Measurements from ENCODE around the gene ARSJ. TPM values are rescaled to one million over a fixed set of nuclear protein-coding genes. Genes with fewer than 3 reads are reported as not detected.

ARSJ gene
- total RNA-seq, 1 experiment from 2014 or later: 7.3 TPM

GRCh38 chr4:113993887-113994286 is 14.4 kb upstream of the ARSJ start:
- Mint-ChIP-seq H3K4me1 (ENCODE audit: low read depth, unreplicated experiment) (peaks cover 6% of the 10 kb centered on the region), H3K4me3 (ENCODE audit: unreplicated experiment) (no peak overlapping the region), H3K27me3 (ENCODE audit: insufficient read depth, unreplicated experiment) (no peaks in the 10 kb centered on the region), H3K9me3 (ENCODE audit: unreplicated experiment) (no peaks in the 10 kb centered on the region), H3K36me3 (ENCODE audit: insufficient read depth, unreplicated experiment) (no peaks in the 10 kb centered on the region), H3K27ac (ENCODE audit: unreplicated experiment) (no peak overlapping the region)
- H3K27me3 ChIP-seq (replicated peaks; ENCODE audit: control insufficient read depth, insufficient read depth, low read length): no peaks in the 10 kb centered on the region
- ChIA-PET POLR2A (no interaction called here), CTCF (no interaction called here)
- no peaks in the 10 kb centered on the region for H3K36me3 ChIP-seq (ENCODE audit: control insufficient read depth, insufficient read depth, low read length)
- intact Hi-C loops (cut with micrococcal nuclease; ENCODE audit: unreplicated experiment): no loop called here
- no peaks in the 10 kb centered on the region for H3K4me1 ChIP-seq
- TF ChIP-seq, protein P1, sequence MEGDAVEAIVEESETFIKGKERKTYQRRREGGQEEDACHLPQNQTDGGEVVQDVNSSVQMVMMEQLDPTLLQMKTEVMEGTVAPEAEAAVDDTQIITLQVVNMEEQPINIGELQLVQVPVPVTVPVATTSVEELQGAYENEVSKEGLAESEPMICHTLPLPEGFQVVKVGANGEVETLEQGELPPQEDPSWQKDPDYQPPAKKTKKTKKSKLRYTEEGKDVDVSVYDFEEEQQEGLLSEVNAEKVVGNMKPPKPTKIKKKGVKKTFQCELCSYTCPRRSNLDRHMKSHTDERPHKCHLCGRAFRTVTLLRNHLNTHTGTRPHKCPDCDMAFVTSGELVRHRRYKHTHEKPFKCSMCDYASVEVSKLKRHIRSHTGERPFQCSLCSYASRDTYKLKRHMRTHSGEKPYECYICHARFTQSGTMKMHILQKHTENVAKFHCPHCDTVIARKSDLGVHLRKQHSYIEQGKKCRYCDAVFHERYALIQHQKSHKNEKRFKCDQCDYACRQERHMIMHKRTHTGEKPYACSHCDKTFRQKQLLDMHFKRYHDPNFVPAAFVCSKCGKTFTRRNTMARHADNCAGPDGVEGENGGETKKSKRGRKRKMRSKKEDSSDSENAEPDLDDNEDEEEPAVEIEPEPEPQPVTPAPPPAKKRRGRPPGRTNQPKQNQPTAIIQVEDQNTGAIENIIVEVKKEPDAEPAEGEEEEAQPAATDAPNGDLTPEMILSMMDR (IDR thresholded peaks at IDR 0.05; ENCODE audit: insufficient read depth in 1 of 2, low read depth in 1 of 2, low read length in 1 of 2, severe bottlenecking in 1 of 2, unreplicated experiment in 1 of 2): no peak
- H3K4me3 ChIP-seq (ENCODE audit: low read depth, low read length): no peak overlapping the region
- no peak for DNase-seq
- no peaks in the 10 kb centered on the region for H3K9me3 ChIP-seq
- no TSS peak for BruUV-seq (replicated peaks)

GRCh38 chr4:113990886-113991285 is 11.4 kb upstream of the ARSJ start:
- ChIA-PET POLR2A (no interaction called here), CTCF (no interaction called here)
- Histone ChIP-seq H3K4me1 (no peaks in the 10 kb centered on the region), H3K27me3 (replicated peaks; ENCODE audit: control insufficient read depth, insufficient read depth, low read length) (no peaks in the 10 kb centered on the region), H3K36me3 (ENCODE audit: control insufficient read depth, insufficient read depth, low read length) (no peaks in the 10 kb centered on the region), H3K4me3 (ENCODE audit: low read depth, low read length) (no peak overlapping the region), H3K9me3 (no peaks in the 10 kb centered on the region)
- no peak for DNase-seq
- intact Hi-C loops (cut with micrococcal nuclease; ENCODE audit: unreplicated experiment): no loop called here
- BruUV-seq (replicated peaks): no TSS peak
- Mint-ChIP-seq H3K4me1 (ENCODE audit: low read depth, unreplicated experiment) (peaks cover 6% of the 10 kb centered on the region), H3K27me3 (ENCODE audit: insufficient read depth, unreplicated experiment) (no peaks in the 10 kb centered on the region), H3K4me3 (ENCODE audit: unreplicated experiment) (no peak overlapping the region), H3K27ac (ENCODE audit: unreplicated experiment) (no peak overlapping the region), H3K9me3 (ENCODE audit: unreplicated experiment) (no peaks in the 10 kb centered on the region), H3K36me3 (ENCODE audit: insufficient read depth, unreplicated experiment) (no peaks in the 10 kb centered on the region)
- TF ChIP-seq, protein P1 (IDR thresholded peaks at IDR 0.05; ENCODE audit: insufficient read depth in 1 of 2, low read depth in 1 of 2, low read length in 1 of 2, severe bottlenecking in 1 of 2, unreplicated experiment in 1 of 2): no peak

DNA sequence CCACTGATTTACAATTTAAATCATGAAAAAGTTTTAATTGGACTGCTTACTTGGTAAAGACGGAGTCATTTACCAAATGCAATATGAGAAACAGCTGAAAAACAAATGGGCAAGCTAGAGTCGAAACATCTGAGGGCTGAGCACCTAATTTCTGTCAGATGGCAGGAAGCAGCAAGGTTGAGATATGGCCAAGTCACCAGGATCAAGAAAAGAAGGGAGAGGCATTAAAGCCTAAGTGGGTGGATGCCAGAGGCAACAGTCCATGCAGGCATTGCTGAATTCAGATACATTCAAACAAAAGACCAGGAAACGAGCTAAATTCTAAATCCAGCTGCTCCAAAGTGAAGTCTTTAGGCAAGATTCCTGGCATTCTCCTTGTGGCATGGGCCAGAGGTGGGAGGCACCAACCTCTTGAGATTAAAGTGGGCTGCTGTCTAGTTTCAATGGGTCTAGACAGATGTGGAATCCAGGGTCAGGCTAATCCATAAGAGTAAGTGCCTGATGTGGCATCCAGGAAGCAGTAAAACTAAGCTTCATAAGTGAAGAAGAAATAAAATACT is 8.0 kb upstream of the ARSJ start:
- Histone ChIP-seq H3K4me3 (ENCODE audit: low read depth, low read length) (no peak overlapping the region), H3K27me3 (replicated peaks; ENCODE audit: control insufficient read depth, insufficient read depth, low read length) (no peaks in the 10 kb centered on the region), H3K9me3 (no peaks in the 10 kb centered on the region), H3K36me3 (ENCODE audit: control insufficient read depth, insufficient read depth, low read length) (no peaks in the 10 kb centered on the region), H3K4me1 (no peaks in the 10 kb centered on the region)
- TF ChIP-seq, protein P1 (IDR thresholded peaks at IDR 0.05; ENCODE audit: insufficient read depth in 1 of 2, low read depth in 1 of 2, low read length in 1 of 2, severe bottlenecking in 1 of 2, unreplicated experiment in 1 of 2): no peak
- no peak for DNase-seq
- Mint-ChIP-seq H3K4me1 (ENCODE audit: low read depth, unreplicated experiment) (no peaks in the 10 kb centered on the region), H3K9me3 (ENCODE audit: unreplicated experiment) (no peaks in the 10 kb centered on the region), H3K27me3 (ENCODE audit: insufficient read depth, unreplicated experiment) (no peaks in the 10 kb centered on the region), H3K36me3 (ENCODE audit: insufficient read depth, unreplicated experiment) (no peaks in the 10 kb centered on the region), H3K27ac (ENCODE audit: unreplicated experiment) (no peak overlapping the region), H3K4me3 (ENCODE audit: unreplicated experiment) (no peak overlapping the region)
- no TSS peak for BruUV-seq (replicated peaks)
- intact Hi-C loops (cut with micrococcal nuclease; ENCODE audit: unreplicated experiment): no loop called here
- ChIA-PET CTCF (no interaction called here), POLR2A (no interaction called here)
